GM21526 (cell line): Measurements from ENCODE around the gene CDCA7L.

Experiments
- ATAC-seq: cut with Tn5 transposase; IDR thresholded peaks from one replicate; pipeline ENCODE4 v1.9.1; 2021; ENCODE audit warnings: moderate library complexity; ENCODE audit not compliant: unreplicated experiment, low FRiP score

Gene CDCA7L, protein sequence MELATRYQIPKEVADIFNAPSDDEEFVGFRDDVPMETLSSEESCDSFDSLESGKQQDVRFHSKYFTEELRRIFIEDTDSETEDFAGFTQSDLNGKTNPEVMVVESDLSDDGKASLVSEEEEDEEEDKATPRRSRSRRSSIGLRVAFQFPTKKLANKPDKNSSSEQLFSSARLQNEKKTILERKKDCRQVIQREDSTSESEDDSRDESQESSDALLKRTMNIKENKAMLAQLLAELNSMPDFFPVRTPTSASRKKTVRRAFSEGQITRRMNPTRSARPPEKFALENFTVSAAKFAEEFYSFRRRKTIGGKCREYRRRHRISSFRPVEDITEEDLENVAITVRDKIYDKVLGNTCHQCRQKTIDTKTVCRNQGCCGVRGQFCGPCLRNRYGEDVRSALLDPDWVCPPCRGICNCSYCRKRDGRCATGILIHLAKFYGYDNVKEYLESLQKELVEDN

DNA sequence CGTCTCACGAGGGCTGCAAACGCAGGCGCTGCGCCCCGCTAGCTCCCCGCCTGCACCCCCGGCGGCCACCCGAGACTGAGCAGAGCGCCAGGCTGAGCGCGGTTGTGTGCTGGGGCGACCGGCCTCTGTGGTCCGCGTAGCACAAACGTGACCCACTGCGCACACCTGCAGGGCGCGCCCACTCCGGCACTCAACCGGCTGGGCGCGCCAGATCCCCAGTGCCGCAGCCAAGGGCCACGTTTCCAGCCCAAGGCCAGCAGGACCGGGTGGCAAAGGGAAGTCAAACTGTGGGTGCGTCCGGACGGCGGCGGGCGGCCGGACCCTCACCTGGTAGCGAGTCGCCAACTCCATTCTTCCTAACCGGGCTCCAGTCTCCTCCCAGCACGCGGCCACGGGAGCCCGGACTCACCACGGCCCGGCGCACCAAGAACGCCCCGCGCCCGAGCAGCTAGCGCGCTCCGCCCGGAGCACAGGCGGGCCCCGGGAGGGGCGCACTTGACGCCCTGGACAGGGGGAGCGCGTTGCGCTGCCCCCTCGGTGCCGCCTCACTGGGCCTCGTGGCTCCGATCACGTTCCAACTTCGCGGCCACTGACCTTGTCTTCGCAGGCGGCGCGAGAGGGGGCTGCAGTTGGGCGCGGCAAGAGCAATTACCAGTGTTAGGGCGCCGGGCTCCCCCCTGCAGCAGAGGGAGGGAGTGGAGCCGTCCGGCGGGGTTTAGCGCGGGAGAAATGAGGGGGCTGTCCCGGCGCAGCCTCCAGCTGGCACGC, at the start of gene CDCA7L:
Gene CDCA7L (minus strand): TSS at position 446 of the 768 bp plus-strand sequence. CDS start 95 bp downstream, at position 351.
- ATAC-seq = peak; percentile 82

- ATAC-seq = no peak
These were observed 40.4 kb upstream of the CDCA7L start for GRCh38 chr7:21986096-21986495.

DNA sequence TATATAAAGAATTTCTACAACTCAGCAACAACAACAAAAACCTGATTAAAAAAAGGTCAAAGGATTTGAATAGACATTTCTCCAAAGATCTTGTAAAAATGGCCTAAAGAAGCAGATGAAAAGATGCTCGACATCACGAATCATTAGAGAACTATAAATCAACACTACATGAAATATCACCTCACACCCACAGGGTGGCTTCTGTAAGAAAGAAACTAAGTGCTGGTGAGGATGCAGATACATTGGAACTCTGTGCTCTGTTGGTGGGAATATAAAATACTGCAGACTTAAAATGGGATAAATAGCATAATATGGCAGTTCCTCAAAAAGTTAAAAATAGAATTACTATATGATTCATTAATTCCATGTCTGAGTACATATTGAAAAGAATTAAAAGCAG, 38.3 kb upstream of the CDCA7L start:
- no peak for ATAC-seq

- no peak for ATAC-seq
These were observed 37.4 kb upstream of the CDCA7L start for GRCh38 chr7:21983056-21983455.

DNA sequence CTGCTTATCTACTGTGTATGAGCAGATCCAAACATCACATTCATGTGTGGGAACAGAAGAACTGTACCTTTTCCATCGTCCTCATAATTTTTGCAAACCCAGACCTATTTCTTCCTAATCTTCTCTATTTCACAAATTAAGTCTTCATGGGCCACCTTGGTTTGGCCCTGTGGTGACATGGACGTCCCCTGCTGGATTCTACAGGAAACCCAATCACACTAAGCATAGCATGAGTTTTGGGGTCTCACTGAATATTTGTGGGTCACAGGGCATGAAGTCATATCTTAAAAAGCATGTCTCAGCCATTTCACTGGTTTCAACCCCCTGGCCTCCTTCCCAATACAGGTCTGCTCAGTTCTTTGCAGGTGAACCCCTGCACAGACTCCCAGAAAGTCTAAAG, 35.8 kb upstream of the CDCA7L start:
- no peak for ATAC-seq

DNA sequence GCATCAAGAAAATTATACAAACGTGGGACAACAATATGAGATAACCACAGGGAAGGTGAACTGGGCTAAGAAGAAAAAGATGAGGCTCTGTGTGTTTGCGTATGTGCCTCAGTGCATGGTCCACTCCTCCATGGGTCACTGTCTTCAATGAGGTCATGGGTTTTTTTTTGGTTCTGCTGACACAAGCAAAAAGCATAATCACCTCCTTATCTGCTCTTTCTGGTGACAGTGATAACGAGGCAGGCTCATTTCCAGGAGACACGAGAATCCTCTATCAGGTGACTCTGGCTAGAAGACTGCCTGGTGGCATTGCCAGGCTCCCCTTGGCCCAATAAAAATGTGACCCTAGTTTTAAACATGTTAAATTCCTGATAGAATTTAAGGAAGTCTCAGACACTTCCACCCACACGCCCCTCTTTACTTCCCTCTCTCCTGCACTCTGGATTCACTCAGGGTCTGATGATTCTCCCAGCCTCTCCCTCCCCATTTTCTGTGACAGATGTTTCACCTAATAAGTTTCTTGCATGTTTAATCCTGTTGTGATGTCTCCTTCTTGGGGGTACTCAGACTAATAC, 35.3 kb upstream of the CDCA7L start:
- ATAC-seq = no peak

- ATAC-seq = no peak
These were observed 26.7 kb upstream of the CDCA7L start for GRCh38 chr7:21972397-21972784.

DNA sequence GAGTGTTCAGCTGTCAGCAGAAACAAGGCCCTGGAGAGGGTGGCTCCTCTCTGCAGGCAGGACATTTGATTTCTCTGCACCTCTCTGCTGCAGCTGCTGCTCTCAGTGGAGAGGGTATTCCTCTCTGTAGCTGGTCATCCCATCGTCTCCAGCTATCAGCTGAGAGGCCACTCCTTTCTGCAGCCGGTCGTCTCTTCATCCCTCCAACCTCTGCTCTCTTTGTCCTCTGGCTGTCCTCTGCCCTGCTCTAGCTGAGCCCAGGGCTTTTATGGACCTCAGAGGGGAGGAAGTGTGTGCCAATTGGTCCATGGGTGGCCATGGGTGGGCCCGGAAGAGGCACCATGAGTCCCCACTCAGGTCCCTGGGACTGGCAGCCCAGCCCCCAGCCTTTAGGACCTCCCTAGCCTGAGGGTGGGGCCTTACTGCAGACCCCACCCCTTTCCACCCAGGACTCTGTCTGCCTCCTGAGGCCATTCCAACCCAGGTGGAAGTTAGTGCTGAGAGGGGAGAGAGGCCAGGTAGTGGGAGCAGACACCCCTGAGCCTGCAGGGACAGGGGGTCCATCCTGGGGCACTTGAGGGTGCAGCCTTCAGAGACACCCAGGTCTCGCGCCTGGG, 26.2 kb upstream of the CDCA7L start:
- ATAC-seq = no peak

DNA sequence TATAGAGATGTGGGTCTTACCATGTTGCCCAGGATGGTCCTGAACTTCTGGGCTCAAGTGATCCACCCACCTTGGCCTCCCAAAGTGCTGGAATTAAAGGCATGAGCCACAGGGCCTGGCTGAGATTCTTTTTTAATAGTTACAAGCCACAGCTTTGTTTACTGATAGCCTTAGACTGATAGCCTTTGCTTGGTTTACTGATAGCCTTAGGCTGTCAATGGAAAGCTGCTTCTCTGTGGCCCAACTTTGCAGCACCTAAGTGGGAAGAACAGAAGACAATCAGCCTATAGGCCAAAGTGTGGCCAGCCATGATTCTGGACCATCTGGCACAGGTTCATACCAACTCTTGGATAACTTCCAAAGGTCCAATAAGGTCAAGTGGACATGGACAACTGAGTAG, 24.1 kb upstream of the CDCA7L start:
- no peak for ATAC-seq

GRCh38 chr7:21967598-21968003, 21.9 kb upstream of the CDCA7L start:
- ATAC-seq = no peak

DNA sequence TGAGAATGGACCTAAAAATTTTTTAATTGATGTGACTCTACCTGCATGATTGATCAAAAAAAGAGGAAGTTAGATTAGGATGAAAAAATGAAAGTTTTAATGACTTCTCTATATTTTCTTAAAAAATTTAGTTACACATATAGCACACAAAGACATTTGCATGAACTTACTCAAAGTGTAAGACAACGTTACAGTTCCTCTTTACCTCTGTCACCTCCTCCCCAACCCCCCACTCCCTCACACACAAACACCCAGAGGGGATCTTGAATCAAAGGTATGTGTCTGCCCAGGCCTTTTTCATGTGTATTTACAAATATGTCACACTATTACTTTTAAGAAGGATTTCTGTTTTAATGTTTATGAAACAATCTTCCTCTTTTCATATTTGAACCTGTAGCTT, 20.6 kb upstream of the CDCA7L start:
- peak; percentile 96 for ATAC-seq

GRCh38 chr7:21965291-21965690, 19.6 kb upstream of the CDCA7L start:
- ATAC-seq = no peak

- ATAC-seq = no peak
These were observed 17.0 kb upstream of the CDCA7L start for GRCh38 chr7:21962677-21963076.

DNA sequence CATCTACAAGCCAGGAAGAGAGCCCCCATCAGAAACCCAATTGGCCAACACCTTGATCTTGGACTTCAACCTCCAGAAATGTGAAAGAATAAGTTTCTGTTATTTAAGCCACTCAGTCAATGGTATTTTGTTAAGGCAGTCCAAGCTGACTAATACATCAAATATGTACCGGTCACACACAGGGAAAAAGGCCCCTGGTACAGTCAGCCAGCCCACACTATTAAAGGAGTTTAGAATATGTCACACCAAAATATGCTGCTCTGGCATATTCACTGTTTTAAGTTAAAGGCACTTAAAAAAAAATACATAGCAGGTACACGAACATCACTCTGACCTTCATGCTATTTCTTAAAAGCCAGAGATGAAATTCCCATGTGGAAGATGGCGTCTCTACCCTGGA, 15.2 kb upstream of the CDCA7L start:
- no peak for ATAC-seq

DNA sequence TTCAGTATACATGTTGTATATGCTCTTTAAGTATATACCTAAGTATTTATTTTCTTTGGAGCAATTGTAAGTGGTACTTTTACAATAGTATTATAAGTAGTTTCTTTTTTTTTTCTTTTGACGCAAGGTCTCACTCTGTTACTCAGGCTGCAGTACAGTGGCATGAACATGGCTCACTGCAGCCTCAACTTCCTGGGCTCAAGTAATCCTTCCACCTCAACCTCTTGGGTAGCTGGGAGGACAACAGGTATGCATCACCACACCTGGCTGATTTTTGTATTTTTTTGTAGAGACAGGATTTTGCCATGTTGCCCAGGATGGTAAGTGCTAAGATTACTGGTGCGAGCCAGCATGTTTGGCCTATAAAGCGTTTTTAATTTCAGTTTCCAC, 13.7 kb upstream of the CDCA7L start:
- ATAC-seq = no peak

GRCh38 chr7:21953781-21954180, 8.1 kb upstream of the CDCA7L start:
- ATAC-seq = no peak

DNA sequence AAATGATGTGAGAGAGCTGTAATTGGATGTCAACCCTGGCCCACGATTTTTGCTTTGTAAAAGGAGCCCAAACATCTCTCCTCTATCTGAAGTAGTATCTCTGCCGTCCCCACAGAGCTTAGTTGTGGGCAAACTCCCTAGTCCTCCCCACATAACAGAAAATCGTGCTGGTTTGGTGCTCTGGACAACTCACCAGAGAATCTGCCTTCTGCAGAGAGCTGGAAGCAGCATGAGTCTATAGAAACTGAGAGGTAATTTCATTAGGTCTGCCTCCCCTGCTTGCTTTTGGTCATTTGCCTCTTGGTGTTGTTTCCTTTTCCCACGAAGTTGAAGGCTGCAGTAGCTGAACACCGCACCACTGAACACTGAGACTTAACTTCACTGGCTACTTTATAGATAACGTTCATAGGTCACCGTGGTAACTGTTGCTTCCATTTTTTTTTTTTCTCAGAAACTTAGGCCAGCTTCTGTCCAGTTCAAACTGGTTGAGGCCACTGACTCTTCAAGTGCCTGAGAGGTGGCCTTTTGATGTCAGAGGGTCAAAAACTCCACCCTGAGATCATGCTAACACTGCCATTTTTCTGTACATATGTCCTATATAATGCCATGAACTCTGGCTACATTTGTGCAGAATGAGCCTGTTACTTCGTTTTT, 3.3 kb upstream of the CDCA7L start:
- ATAC-seq = no peak

- ATAC-seq = no peak
These were observed 2.7 kb upstream of the CDCA7L start for GRCh38 chr7:21948364-21948763.

- no peak for ATAC-seq
These were observed 2.2 kb upstream of the CDCA7L start for GRCh38 chr7:21947946-21948345.

DNA sequence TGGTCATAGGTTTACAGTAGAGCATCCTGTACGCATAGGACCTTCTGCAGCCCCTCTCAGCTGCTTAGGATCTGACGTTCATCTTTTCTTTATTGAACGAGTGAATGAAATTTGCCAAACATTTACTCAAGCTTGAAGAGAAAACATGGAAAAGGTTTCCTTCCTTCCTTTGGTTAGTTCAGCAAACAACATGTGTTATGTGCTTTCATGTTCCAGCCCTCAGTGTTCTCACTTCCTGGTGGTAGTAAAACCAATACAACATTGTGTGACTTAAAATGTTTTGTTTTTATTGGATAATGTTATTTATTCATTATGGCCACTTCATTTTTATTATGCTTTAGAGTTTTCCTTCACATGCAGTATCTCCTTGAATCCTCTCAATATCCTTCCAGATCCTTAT, 1.4 kb upstream of the CDCA7L start:
- ATAC-seq = no peak
